ENCODE results near the gene MYH6.

DNA sequence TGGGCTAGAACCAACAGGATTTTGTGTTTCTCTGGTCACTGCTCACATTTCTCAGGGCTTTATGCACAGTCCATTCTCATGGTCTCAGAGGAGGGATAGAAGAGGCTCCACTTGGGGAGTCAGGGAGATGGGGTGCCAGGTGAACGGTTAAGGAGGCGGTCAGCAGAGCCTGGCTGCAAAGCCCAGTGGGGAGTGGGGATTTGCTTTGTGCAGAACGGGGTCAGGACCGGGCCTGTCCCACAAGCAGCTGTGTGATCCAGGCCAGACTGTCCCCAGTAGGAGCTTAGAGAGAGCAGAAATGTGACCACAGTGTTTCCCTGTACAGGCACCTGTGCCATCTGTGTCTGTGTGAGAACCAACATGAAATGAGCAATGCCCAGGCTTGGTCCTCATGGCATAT, 27.1 kb downstream of the MYH6 start:
- TF ChIP-seq, protein P1, sequence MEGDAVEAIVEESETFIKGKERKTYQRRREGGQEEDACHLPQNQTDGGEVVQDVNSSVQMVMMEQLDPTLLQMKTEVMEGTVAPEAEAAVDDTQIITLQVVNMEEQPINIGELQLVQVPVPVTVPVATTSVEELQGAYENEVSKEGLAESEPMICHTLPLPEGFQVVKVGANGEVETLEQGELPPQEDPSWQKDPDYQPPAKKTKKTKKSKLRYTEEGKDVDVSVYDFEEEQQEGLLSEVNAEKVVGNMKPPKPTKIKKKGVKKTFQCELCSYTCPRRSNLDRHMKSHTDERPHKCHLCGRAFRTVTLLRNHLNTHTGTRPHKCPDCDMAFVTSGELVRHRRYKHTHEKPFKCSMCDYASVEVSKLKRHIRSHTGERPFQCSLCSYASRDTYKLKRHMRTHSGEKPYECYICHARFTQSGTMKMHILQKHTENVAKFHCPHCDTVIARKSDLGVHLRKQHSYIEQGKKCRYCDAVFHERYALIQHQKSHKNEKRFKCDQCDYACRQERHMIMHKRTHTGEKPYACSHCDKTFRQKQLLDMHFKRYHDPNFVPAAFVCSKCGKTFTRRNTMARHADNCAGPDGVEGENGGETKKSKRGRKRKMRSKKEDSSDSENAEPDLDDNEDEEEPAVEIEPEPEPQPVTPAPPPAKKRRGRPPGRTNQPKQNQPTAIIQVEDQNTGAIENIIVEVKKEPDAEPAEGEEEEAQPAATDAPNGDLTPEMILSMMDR (IDR thresholded peaks at IDR 0.05; ENCODE audit: insufficient read depth, low read depth, low read length): no peak
- no peak for TF ChIP-seq EZH2 (IDR thresholded peaks at IDR 0.05; ENCODE audit: insufficient read depth, low read length)
